Epithelial cell of prostate (primary cell): ENCODE results near the gene MACROD2.

Experiments used
- DNase-seq: peaks from one replicate; pipeline ENCODE4 v3.0.0-alpha.2; 2011; ENCODE audit warnings: low read depth, low spot score
- H3K27ac ChIP-seq: fragments of 450-650 bp; 2 replicates; pipeline ENCODE4 v1.5.1; 2017; ENCODE audit warnings: mild to moderate bottlenecking

Gene MACROD2

GRCh38 chr20:14497004-14497403 is 501.7 kb downstream of the MACROD2 start:
- H3K27ac ChIP-seq = no peak overlapping the region

GRCh38 chr20:14498772-14499171 is 503.5 kb downstream of the MACROD2 start:
- no peak for DNase-seq

More at GRCh38 chr20:14497004-14497403, 501.7 kb downstream of the MACROD2 start:
- DNase-seq = no peak

GRCh38 chr20:14505476-14505875 is 510.2 kb downstream of the MACROD2 start:
- no peak for DNase-seq
- H3K27ac ChIP-seq = no peak overlapping the region

More at GRCh38 chr20:14498772-14499171, 503.5 kb downstream of the MACROD2 start:
- no peak overlapping the region for H3K27ac ChIP-seq

- H3K27ac ChIP-seq = no peak overlapping the region
- no peak for DNase-seq
These were observed 512.4 kb downstream of the MACROD2 start for GRCh38 chr20:14507711-14508110.

- no peak for DNase-seq
- H3K27ac ChIP-seq = no peak overlapping the region
These were observed 515.0 kb downstream of the MACROD2 start for GRCh38 chr20:14510341-14510740.

GRCh38 chr20:14512839-14513238 is 517.5 kb downstream of the MACROD2 start:
- no peak overlapping the region for H3K27ac ChIP-seq
- DNase-seq = no peak

GRCh38 chr20:14518648-14519047 is 523.3 kb downstream of the MACROD2 start:
- no peak for DNase-seq
- peak overlapping the region; percentile 44 for H3K27ac ChIP-seq

- peak overlapping the region; percentile 96 for H3K27ac ChIP-seq
- no peak for DNase-seq
These were observed 525.7 kb downstream of the MACROD2 start for GRCh38 chr20:14521016-14521415.

GRCh38 chr20:14521436-14521835 is 526.1 kb downstream of the MACROD2 start:
- peak overlapping the region; percentile 96 for H3K27ac ChIP-seq
- DNase-seq = peak; percentile 92

- peak; percentile 92 for DNase-seq
- peak overlapping the region; percentile 96 for H3K27ac ChIP-seq
These were observed 527.3 kb downstream of the MACROD2 start for GRCh38 chr20:14522595-14522994.

- DNase-seq = no peak
- peak overlapping the region; percentile 96 for H3K27ac ChIP-seq
These were observed 527.8 kb downstream of the MACROD2 start for GRCh38 chr20:14523090-14523489.

- no peak for DNase-seq
- no peak overlapping the region for H3K27ac ChIP-seq
These were observed 530.1 kb downstream of the MACROD2 start for GRCh38 chr20:14525426-14525825.

GRCh38 chr20:14526891-14527290 is 531.6 kb downstream of the MACROD2 start:
- DNase-seq = no peak
- no peak overlapping the region for H3K27ac ChIP-seq

GRCh38 chr20:14531786-14532185 is 536.5 kb downstream of the MACROD2 start:
- DNase-seq = no peak

GRCh38 chr20:14536738-14537137 is 541.4 kb downstream of the MACROD2 start:
- peak overlapping the region; percentile 66 for H3K27ac ChIP-seq
- DNase-seq = no peak

More at GRCh38 chr20:14531786-14532185, 536.5 kb downstream of the MACROD2 start:
- no peak overlapping the region for H3K27ac ChIP-seq

GRCh38 chr20:14538433-14538832 is 543.1 kb downstream of the MACROD2 start:
- no peak for DNase-seq
- H3K27ac ChIP-seq = no peak overlapping the region

GRCh38 chr20:14543040-14543439 is 547.7 kb downstream of the MACROD2 start:
- DNase-seq = no peak
- H3K27ac ChIP-seq = no peak overlapping the region

GRCh38 chr20:14544688-14545087 is 549.4 kb downstream of the MACROD2 start:
- DNase-seq = no peak
- no peak overlapping the region for H3K27ac ChIP-seq

GRCh38 chr20:14550655-14551054 is 555.3 kb downstream of the MACROD2 start:
- no peak overlapping the region for H3K27ac ChIP-seq

GRCh38 chr20:14553774-14554534 is 558.6 kb downstream of the MACROD2 start:
- H3K27ac ChIP-seq = peak overlapping the region; percentile 9
- DNase-seq = no peak

More at GRCh38 chr20:14550655-14551054, 555.3 kb downstream of the MACROD2 start:
- no peak for DNase-seq

GRCh38 chr20:14555676-14556075 is 560.4 kb downstream of the MACROD2 start:
- no peak for DNase-seq
- H3K27ac ChIP-seq = peak overlapping the region; percentile 28

GRCh38 chr20:14556206-14556605 is 560.9 kb downstream of the MACROD2 start:
- peak overlapping the region; percentile 28 for H3K27ac ChIP-seq
- DNase-seq = no peak
